Measurements from ENCODE around the gene GBX2. TPM values are rescaled to one million over a fixed set of nuclear protein-coding genes. Genes with fewer than 3 reads are reported as not detected.

The GBX2 gene
- total RNA-seq, 5 donors from 2014 or later (not counting 1 experiment from before 2014, with no cell fraction given) = not detected

GRCh38 chr2:236165842-236166795, 2.1 kb downstream of the GBX2 start:
- H3K4me1 Mint-ChIP-seq = peaks cover 5 to 32% (median 23%) of the 10 kb centered on the region in 3 donors
- CTCF ChIA-PET = no interaction called here
- H3K27me3 Mint-ChIP-seq = peaks cover 40 to 66% of the 10 kb centered on the region in 2 donors
- no peaks in the 10 kb centered on the region for H3K9me3 Mint-ChIP-seq
- peaks cover 0 to 16% of the 10 kb centered on the region in 2 experiments for H3K4me1 ChIP-seq (ENCODE audit: control insufficient read depth in 1 of 2, extremely low read depth in 1 of 2, insufficient read depth in 2 of 2, low read length in 2 of 2)
- H3K9me3 ChIP-seq = no peaks in the 10 kb centered on the region
- H3K36me3 ChIP-seq (ENCODE audit: control insufficient read depth in 2 of 2, extremely low read depth in 1 of 2, insufficient read depth in 1 of 2, low read length in 1 of 2) = no peaks in the 10 kb centered on the region
- no peak for DNase-seq
- 8% methylated on average over 45 of the region's 58 CpGs for WGBS (ENCODE audit: insufficient coverage)
- no peak overlapping the region for H3K4me3 ChIP-seq (ENCODE audit: control insufficient read depth in 1 of 2, extremely low read depth in 1 of 2, low read length in 1 of 2)
- no peak overlapping the region for H3K27ac ChIP-seq (ENCODE audit: low read length)
- POLR2A ChIA-PET = no interaction called here
- H3K4me3 Mint-ChIP-seq = peak overlapping the region; percentile 36 to 59 (median 41)
- ATAC-seq (replicated peaks in 1 of 4) = no peak
- H3K27ac Mint-ChIP-seq = no peak overlapping the region
- no peaks in the 10 kb centered on the region for H3K36me3 Mint-ChIP-seq
- peaks cover 18 to 80% of the 10 kb centered on the region in 2 experiments for H3K27me3 ChIP-seq (replicated peaks in 1 of 2; ENCODE audit: control insufficient read depth in 2 of 2, extremely low read depth in 1 of 2, insufficient read depth in 2 of 2, low read length in 1 of 2)

- CTCF ChIA-PET = interaction anchor here in 1 of 2 donors (0.6 kb wide), 1 partner anchor 17 kb away, joined by 3 read pairs; no protein-coding TSS in a partner anchor
- DNase-seq (no peak), ATAC-seq (replicated peaks in 1 of 4) (no peak)
- no peaks in the 10 kb centered on the region for H3K36me3 Mint-ChIP-seq
- Histone ChIP-seq H3K9me3 (no peaks in the 10 kb centered on the region), H3K36me3 (ENCODE audit: control insufficient read depth in 2 of 2, extremely low read depth in 1 of 2, insufficient read depth in 1 of 2, low read length in 1 of 2) (no peaks in the 10 kb centered on the region), H3K27ac (ENCODE audit: low read length) (no peak overlapping the region), H3K27me3 (replicated peaks in 1 of 2; ENCODE audit: control insufficient read depth in 2 of 2, extremely low read depth in 1 of 2, insufficient read depth in 2 of 2, low read length in 1 of 2) (peaks cover 11 to 82% of the 10 kb centered on the region in 2 experiments), H3K4me3 (ENCODE audit: control insufficient read depth in 1 of 2, extremely low read depth in 1 of 2, low read length in 1 of 2) (no peak overlapping the region), H3K4me1 (ENCODE audit: control insufficient read depth in 1 of 2, extremely low read depth in 1 of 2, insufficient read depth in 2 of 2, low read length in 2 of 2) (peaks cover 0 to 16% of the 10 kb centered on the region in 2 experiments)
- no peaks in the 10 kb centered on the region for H3K9me3 Mint-ChIP-seq
- WGBS (ENCODE audit: insufficient coverage) = 38% methylated on average over 7 of the region's 18 CpGs
- no peak overlapping the region for H3K27ac Mint-ChIP-seq
- H3K27me3 Mint-ChIP-seq = peaks cover 31 to 64% of the 10 kb centered on the region in 2 donors
- peak overlapping the region; percentile 31 to 59 (median 56) for H3K4me3 Mint-ChIP-seq
- peaks cover 5 to 31% (median 18%) of the 10 kb centered on the region in 3 donors for H3K4me1 Mint-ChIP-seq
- POLR2A ChIA-PET = no interaction called here
Measured at GRCh38 chr2:236164925-236165841, 3.0 kb downstream of the GBX2 start.

- Histone ChIP-seq H3K4me3 (ENCODE audit: control insufficient read depth in 1 of 2, extremely low read depth in 1 of 2, low read length in 1 of 2) (no peak overlapping the region), H3K27ac (ENCODE audit: low read length) (no peak overlapping the region), H3K27me3 (replicated peaks in 1 of 2; ENCODE audit: control insufficient read depth in 2 of 2, extremely low read depth in 1 of 2, insufficient read depth in 2 of 2, low read length in 1 of 2) (peaks cover 9 to 81% of the 10 kb centered on the region in 2 experiments), H3K9me3 (no peaks in the 10 kb centered on the region), H3K4me1 (ENCODE audit: control insufficient read depth in 1 of 2, extremely low read depth in 1 of 2, insufficient read depth in 2 of 2, low read length in 2 of 2) (peaks cover 0 to 16% of the 10 kb centered on the region in 2 experiments), H3K36me3 (ENCODE audit: control insufficient read depth in 2 of 2, extremely low read depth in 1 of 2, insufficient read depth in 1 of 2, low read length in 1 of 2) (no peaks in the 10 kb centered on the region)
- ChIA-PET CTCF (no interaction called here), POLR2A (no interaction called here)
- ATAC-seq (replicated peaks in 1 of 4) (no peak), DNase-seq (no peak)
- Mint-ChIP-seq H3K4me3 (peak overlapping the region; percentile 31 to 56 (median 47)), H3K27ac (no peak overlapping the region), H3K9me3 (no peaks in the 10 kb centered on the region), H3K4me1 (peaks cover 5 to 28% (median 18%) of the 10 kb centered on the region in 3 donors), H3K36me3 (no peaks in the 10 kb centered on the region), H3K27me3 (peaks cover 23 to 59% of the 10 kb centered on the region in 2 donors)
- 5% methylated on average over 58 of the region's 67 CpGs for WGBS (ENCODE audit: insufficient coverage)
Measured at GRCh38 chr2:236164201-236164924, 3.8 kb downstream of the GBX2 start.

GRCh38 chr2:236163471-236164200, 4.5 kb downstream of the GBX2 start:
- peaks cover 3 to 82% of the 10 kb centered on the region in 2 experiments for H3K27me3 ChIP-seq (replicated peaks in 1 of 2; ENCODE audit: control insufficient read depth in 2 of 2, extremely low read depth in 1 of 2, insufficient read depth in 2 of 2, low read length in 1 of 2)
- H3K27me3 Mint-ChIP-seq = peaks cover 25 to 59% of the 10 kb centered on the region in 2 donors
- ChIA-PET CTCF (no interaction called here), POLR2A (no interaction called here)
- ATAC-seq (replicated peaks in 1 of 4) (no peak), DNase-seq (no peak)
- H3K9me3 Mint-ChIP-seq = no peaks in the 10 kb centered on the region
- 5% methylated on average over 49 of the region's 59 CpGs for WGBS (ENCODE audit: insufficient coverage)
- no peaks in the 10 kb centered on the region for H3K36me3 Mint-ChIP-seq
- H3K27ac ChIP-seq (ENCODE audit: low read length) = no peak overlapping the region
- no peaks in the 10 kb centered on the region for H3K36me3 ChIP-seq (ENCODE audit: control insufficient read depth in 2 of 2, extremely low read depth in 1 of 2, insufficient read depth in 1 of 2, low read length in 1 of 2)
- peaks cover 0 to 16% of the 10 kb centered on the region in 2 experiments for H3K4me1 ChIP-seq (ENCODE audit: control insufficient read depth in 1 of 2, extremely low read depth in 1 of 2, insufficient read depth in 2 of 2, low read length in 2 of 2)
- H3K27ac Mint-ChIP-seq = no peak overlapping the region
- H3K4me3 Mint-ChIP-seq = no peak overlapping the region
- no peaks in the 10 kb centered on the region for H3K9me3 ChIP-seq
- peaks cover 5 to 24% (median 18%) of the 10 kb centered on the region in 3 donors for H3K4me1 Mint-ChIP-seq
- no peak overlapping the region for H3K4me3 ChIP-seq (ENCODE audit: control insufficient read depth in 1 of 2, extremely low read depth in 1 of 2, low read length in 1 of 2)

- Mint-ChIP-seq H3K9me3 (no peaks in the 10 kb centered on the region), H3K4me1 (peaks cover 5 to 25% (median 18%) of the 10 kb centered on the region in 3 donors), H3K36me3 (no peaks in the 10 kb centered on the region), H3K27ac (no peak overlapping the region), H3K4me3 (no peak overlapping the region), H3K27me3 (peaks cover 32 to 65% of the 10 kb centered on the region in 2 donors)
- whole genome bisulfite sequencing (ENCODE audit: insufficient coverage) = 16% methylated on average over 18 of the region's 33 CpGs
- no peak for DNase-seq
- H3K9me3 ChIP-seq = no peaks in the 10 kb centered on the region
- ATAC-seq (replicated peaks in 1 of 4) = no peak
- peaks cover 0 to 16% of the 10 kb centered on the region in 2 experiments for H3K4me1 ChIP-seq (ENCODE audit: control insufficient read depth in 1 of 2, extremely low read depth in 1 of 2, insufficient read depth in 2 of 2, low read length in 2 of 2)
- no peaks in the 10 kb centered on the region for H3K36me3 ChIP-seq (ENCODE audit: control insufficient read depth in 2 of 2, extremely low read depth in 1 of 2, insufficient read depth in 1 of 2, low read length in 1 of 2)
- H3K4me3 ChIP-seq (ENCODE audit: control insufficient read depth in 1 of 2, extremely low read depth in 1 of 2, low read length in 1 of 2) = no peak overlapping the region
- H3K27ac ChIP-seq (ENCODE audit: low read length) = no peak overlapping the region
- CTCF ChIA-PET = no interaction called here
- peaks cover 3 to 86% of the 10 kb centered on the region in 2 experiments for H3K27me3 ChIP-seq (replicated peaks in 1 of 2; ENCODE audit: control insufficient read depth in 2 of 2, extremely low read depth in 1 of 2, insufficient read depth in 2 of 2, low read length in 1 of 2)
- POLR2A ChIA-PET = no interaction called here
Measured at GRCh38 chr2:236162882-236163470, 5.2 kb downstream of the GBX2 start.

All from T-cell (primary cell).